NCI-H774 (cell line): ENCODE results near the gene SEPTIN1.
"Not testable (repeated sequence)": the region's sequence is repeated elsewhere in the genome, so short reads cannot be mapped to it uniquely, and the experiment has no call there.

Experiments used
- DNase-seq: peaks from one replicate; lab custom pipeline; 2025; lab: John Stamatoyannopoulos, UW

SEPTIN1 gene

GRCh38 chr16:30401768-30402425 lies 19.5 kb upstream of the SEPTIN1 start:
- DNase-seq = peak; percentile 51

- DNase-seq = no peak
Observed at GRCh38 chr16:30399435-30400186, 17.2 kb upstream of the SEPTIN1 start.

DNA sequence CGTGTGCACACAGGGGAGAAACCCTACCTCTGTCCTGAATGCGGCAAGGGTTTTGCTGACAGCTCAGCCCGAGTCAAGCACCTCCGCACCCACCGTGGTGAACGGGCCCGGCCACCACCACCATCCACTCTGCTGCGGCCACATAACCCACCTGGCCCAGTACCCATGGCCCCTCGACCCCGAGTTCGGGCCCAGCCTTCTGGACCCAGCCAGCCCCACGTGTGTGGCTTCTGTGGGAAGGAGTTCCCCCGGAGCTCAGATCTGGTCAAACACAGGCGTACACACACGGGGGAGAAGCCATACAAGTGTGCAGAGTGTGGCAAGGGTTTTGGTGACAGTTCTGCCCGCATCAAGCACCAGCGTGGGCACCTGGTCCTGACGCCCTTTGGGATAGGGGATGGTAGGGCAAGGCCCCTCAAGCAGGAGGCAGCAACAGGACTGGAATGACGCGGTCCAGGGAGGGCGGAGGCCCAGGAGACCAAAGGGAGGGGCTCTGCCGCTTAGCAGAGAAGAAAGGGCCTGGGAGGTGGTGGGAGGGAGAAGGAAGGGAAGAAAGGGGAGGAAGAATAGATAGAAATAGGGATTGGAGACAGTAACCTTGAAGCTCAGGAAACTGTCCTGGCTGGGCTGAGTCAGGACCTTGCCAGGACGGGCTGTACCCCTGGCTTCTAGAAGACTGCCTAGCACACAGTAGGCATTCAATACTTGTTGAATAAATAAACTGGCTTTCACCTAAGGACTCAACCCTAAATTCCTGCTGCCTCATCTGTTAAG lies 16.5 kb upstream of the SEPTIN1 start:
- DNase-seq = no peak

- DNase-seq = no peak
Observed at GRCh38 chr16:30397776-30398660, 15.7 kb upstream of the SEPTIN1 start.

- DNase-seq = no peak
Observed at GRCh38 chr16:30397056-30397455, 14.7 kb upstream of the SEPTIN1 start.

GRCh38 chr16:30396627-30397026 lies 14.3 kb upstream of the SEPTIN1 start:
- DNase-seq = not testable (repeated sequence)

DNA sequence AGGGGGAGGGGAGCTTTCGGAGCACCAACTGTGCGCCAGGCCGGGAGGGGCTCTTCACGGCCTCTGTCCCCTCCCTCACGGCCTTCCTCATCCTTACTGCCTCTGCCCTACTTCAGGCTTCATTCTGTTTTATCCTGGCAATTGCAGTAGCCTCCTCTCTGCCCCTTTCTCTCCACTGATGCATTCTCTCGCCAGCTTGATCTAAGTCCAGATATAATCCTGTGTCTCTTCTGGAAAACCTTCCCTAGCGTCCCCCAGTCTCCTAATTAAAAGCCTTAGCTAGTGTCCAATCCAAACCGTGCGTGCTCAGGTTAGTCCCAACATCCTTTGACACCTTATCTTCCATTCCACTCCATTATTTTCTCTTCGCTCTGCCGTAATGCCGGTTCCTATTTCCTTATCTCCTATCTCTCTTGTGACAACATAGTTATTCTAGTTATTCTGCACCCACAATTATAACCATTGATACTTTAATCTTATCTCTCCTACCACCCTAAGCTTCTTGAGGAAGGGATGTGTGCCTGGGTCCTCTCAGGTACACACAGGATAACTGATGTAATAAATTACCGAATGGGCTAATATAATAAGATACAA lies 13.7 kb upstream of the SEPTIN1 start:
- DNase-seq = no peak

- peak; percentile 90 for DNase-seq
Observed at GRCh38 chr16:30395155-30395991, 13.0 kb upstream of the SEPTIN1 start, which contains the start of gene ZNF48. Gene ZNF48, plus strand, starts transcription at chr16:30395420. Its CDS starts 375 bp downstream, at chr16:30395795.

DNA sequence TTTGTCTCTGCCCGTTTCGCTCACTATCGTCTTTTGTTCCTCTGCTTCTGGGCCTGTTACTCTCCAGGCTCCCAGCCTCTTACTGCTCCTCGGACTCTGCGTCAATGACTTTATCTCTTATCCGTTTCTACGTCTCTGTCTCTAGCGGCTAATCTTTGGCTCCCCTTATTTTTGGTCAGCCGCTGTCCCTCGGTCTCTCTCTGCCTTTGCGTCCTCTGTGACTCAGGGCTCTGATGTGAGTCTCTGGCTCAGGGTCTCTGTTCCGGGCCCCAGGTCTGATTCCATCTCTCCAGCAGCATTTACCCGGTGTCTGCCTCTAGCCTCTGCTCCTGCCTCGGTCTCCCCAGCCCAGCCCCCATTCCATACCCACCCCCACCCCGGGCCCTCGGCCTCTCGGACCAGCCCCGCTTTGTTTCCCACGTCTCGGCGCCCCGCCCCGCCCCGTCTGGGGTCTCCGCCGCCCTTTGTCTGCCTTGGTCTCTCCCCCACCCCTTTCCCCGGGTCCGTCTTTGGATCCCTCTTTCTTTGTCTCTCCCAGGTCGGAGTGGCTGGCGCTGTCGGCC lies 12.3 kb upstream of the SEPTIN1 start:
- DNase-seq = no peak

DNA sequence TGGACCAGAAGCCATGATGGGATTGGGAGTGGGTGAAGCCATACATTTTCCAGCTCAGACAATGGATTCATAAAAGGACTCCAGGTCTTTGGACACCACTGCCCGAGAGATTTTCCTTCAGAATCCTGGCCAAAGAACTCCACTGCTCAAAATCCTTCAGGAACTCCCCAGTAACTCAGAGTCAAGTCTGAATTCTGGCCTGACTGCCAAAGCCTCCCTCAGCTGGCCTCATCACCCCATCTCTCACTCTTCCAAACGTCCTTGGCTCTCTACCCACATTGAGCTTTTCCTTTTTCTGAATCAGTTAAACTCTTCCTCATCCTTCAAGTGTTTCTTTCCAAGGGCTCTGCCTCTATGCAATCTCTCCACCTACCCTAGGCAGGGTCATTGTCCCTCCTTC lies 1.2 kb upstream of the SEPTIN1 start:
- no peak for DNase-seq

DNA sequence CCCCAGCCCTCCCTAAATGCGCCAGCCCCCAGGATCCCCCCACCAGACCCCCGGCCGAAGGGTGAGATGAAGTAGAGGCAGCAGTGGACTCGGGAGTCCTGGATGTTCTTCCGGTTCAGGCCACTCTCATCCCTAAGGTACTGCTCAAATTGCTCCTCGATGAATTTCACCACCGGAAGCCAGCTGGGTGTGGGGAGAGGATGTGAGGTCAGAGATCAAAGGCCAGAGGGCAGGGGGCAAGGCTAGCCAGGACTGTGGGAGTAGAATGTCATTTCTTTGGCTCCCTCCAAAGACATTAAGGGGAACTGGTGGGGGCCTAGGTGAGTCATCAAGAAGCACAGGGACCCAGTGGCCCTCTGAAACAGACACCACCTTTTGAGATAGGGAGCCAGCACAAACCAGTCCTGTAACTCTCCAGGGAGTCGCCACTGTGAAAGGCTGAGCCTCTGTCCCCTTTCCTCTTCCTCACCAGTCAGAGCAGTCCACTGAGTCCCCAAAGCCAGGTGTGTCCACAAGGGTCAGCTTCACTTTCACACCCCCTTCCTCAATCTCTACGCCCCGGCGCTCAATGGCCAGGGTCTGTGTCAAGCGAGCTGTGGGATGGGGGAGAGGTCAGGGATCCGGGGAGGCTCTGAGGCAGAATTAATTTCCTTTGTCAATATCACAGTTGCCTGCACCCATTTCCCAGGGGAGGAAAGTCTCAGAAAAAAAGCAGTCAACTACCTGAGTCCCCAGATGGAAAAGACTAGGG lies 895 bp downstream of the SEPTIN1 start:
- DNase-seq = no peak

GRCh38 chr16:30380803-30381208 lies 1.6 kb downstream of the SEPTIN1 start:
- no peak for DNase-seq

DNA sequence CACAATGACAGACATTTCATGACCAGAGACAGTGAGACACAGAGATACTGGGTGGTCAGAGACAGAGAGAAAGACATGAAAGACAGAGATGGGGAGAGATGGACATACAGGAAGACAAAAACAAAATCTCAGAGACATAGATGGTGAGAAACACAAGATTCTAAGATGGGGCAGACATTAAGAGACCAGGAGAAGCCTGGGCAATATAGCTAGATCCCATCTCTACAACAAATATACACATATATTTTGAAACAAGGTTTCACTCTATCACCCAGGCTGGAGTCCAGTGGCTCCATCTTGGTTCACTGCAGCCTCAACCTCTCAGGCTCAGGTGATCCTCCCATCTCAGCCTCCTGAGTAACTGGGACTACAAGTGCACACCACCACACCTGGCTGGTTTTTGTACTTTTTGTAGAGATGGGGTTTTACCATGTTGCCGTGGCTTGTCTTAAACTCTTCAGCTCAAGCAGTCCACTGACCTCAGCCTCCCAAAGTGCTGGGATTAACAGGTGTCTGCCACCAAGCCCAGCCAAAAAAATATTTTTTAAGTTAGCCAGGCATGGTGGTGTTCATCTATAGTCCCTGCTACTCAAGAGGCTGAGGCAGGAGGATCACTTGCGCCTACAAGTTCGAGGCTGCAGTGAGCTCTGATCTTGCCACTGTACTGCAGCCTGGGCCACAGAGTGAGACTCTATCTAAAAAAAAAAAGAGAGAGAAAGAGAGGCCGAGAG lies 2.1 kb downstream of the SEPTIN1 start:
- no peak for DNase-seq

DNA sequence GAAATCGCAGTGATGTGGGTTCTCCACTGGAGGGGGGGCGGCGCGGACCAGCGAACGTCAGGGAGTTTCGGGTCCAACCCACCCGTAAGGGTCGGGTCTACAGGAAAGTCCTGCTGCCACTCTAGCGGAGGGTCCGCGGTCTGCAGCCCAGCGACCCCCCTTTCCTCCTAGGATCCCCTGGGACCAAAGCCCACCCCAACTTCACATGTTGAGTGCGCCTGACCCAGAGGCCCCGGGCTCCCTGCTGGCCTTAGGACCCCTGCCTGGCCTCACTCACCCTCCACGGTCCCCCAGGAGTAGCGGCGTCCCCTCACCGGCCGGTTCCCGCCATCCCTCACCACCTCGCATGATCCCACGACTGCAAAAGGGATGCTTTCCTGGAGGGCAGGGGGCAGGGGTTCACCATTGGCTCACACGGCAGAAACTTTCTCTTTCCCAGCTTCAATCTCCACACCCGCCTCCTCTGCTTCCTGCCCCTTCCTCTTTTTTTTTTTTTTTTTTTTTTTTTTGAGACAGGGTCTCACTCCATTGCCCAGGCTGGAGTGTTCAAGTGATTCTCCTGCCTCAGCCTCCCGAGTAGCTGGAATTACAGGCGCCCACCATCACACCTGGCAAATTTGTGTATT lies 3.1 kb downstream of the SEPTIN1 start:
- DNase-seq = no peak

DNA sequence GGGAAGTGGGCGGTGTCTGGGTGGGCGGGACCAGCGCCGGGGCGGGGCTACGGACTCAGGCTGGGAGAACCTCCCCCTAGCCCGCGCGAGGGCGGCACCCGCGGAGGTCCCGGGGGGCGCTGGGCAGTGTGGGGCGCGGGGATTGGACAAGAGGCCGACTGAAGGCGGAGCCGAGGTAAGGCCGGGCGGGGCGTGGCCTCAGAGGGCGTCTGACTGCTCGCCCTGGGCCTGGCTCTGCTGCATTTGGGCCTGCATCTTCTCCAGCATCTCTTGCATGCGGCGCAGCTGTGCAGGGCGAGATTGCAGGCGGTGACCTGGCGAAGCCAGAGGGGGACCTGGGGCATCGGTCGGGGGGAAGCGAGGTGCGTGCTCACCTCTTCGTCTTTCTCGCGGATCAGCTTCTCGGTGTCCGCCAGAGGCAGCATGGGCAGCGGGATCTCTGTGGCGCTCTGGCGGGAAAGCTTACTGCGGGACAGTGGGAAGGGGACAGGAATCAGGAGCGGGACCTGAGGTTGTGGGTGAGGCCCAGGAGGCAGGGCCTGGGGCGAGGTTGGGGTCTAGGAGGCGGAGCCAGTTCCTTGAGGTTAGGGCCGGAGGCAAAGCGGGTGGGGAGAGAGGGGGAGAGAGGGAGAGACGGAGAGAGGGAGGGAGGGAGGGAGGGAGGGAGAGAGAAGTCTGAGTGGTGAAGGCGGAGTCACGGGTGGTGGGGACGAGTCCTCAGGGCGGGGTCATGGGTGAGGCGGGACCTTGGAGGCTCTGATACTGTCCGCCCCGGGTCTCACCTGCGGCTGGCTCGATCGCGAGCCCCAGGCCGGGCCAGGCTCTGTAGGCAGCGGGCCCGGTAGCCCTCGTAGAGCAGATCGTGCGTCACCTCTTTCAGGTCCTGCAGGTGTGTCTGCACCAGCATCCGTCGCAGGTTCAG lies 3.9 kb downstream of the SEPTIN1 start:
- DNase-seq = peak; percentile 98

DNA sequence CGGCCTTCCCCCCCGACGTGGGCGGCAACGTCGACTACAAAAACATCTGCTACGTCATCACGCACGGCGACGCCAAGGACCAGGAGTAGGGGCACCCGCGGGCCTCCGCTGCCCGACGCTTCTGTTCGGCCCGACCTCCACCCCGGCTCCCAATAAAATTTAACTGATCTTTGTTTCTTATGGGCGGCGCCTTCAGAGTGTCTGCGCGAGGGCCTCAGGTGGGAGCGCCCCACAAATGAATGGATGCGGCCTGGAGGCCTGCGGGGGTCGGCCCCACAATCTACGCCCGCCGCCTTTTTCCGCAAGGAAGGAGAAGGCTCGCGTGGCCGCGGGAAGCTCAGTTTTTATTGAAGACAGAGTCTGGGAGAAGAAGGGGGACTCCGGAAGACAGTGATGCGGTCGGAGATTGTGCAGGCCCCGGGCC lies 4.5 kb downstream of the SEPTIN1 start:
- peak; percentile 76 for DNase-seq
